ENCODE data around the gene GH2.
"Not testable (repeated sequence)": the region's sequence is repeated elsewhere in the genome, so short reads cannot be mapped to it uniquely, and the experiment has no call there.

Gene GH2

DNA sequence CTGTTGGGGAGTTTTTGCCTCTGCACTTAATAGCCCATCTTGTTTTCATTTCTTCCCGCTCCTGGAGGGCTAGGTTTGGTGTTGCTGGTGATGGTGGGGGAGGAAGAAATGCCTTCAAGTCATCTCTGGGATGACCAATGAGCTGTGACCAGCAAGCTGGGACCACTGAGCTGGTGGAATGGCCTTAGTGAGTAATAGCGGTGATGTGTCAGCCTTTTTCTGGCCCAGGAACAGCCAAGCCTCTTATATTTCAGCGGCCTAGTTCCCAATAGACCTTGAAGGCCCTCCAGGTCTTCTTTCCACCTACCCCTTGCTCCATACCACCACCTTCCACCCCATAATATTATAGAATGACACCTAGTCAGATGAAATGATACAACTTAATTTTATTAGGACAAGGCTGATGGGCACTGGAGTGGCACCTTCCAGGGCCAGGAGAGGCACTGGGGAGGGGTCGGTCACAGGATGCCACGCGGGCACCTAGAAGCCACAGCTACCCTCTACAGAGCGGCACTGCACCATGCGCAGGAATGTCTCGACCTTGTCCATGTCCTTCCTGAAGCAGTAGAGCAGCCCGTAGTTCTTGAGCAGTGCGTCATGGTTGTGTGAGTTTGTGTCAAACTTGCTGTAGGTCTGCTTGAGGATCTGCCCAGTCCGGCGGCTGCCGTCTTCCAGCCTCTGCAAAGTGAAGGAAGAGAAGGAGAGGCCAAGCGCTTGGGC is 9.9 kb downstream of the GH2 start:
- DNase-seq, result not testable (repeated sequence)

- not testable (repeated sequence) for DNase-seq
Measured at GRCh38 chr17:63870292-63870665, 11.5 kb downstream of the GH2 start.

DNA sequence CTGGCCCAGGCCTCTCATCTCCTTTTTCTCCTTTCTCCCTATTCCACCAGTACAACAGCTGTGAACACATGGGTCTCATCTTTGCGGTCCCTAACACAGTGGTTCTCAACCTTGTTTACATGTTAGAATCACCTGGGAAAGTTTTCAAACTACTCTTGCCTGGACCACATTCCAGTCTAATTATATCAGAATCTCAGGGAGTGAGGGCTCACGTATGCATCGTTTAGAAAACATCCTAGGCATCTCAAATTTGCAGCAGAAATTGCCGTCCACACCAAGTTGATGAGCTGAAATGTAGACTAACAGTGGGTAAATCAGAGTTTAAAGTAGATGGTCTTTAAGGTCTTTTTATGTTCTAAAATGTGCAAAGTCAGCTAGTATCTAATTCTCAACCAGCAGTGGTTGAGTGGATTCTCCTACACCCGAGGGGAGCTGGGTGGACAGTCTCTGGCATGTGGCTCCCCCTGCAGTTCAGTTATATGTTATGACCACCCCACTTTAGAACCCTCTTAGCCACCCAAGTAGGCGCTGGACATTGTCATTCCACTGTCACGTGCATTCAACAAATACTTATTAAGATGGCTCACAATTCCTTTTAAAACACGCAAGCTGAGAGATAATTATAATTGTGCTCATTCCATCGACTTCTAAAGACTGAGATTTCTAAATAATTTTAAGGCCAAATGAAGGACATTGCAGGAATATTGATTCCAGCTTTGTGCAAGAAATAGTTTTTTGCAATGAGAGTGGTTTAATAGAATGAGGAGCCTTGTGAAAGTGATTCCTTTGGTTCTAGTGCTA is 12.1 kb downstream of the GH2 start:
- DNase-seq, result not testable (repeated sequence)

DNA sequence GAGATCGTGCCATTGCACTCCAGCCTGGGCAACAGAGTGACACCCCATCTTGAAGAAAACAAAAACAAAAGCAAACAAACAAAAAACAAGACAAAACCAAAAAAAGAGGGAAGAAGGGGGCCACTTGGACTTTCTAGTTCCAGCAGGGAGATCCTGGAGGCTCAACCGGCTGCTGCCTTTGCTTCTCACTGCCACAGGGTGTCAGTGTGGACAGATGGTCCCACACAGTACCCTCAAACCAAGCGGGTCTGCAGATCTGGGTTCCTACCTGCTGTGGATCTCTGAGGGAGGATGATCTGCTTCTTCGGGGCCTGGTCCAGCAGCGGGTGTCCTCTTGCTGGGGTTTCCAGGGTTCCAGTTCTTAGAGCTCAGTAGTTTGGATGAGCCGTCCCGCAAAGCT is 15.1 kb downstream of the GH2 start:
- DNase-seq, result not testable (repeated sequence)

GRCh38 chr17:63859257-63859656 is 22.5 kb downstream of the GH2 start:
- no peak for DNase-seq

DNA sequence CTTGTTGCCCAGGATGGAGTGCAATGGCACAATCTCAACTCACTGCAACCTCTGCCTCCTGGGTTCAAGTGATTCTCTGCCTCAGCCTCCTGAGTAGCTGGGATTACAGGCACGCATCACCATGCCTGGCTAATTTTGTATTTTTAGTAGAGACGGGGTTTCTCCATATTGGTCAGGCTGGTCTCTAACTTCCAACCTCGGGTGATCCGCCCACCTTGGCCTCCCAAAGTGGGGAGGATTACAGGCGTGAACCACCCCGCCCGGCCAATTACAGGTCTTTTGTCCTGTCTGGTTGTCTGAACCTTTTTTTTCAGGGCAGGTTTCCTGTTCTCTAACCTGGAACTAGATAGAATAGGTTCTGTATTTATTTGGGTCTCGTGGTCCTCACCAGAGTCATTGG is 25.3 kb downstream of the GH2 start:
- DNase-seq, result not testable (repeated sequence)

DNA sequence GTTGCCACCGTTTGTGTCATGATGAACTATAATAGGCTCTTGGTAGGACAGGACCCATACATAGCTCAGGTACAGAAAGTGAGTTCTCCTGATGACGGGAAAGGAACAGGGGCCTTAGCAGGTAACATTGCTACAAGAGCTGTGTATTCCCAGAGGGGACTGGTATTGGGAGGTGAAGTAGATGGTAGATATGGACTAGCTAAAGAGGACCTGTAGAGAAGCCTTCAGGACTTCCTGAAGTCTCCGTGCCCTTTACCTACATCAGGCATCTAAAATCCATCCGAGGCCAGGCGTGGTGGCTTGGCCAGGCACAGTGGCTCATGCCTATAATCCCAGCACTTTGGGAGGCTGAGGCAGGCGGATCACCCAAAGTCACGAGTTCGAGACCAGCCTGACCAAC is 26.6 kb downstream of the GH2 start:
- DNase-seq, result no peak

DNA sequence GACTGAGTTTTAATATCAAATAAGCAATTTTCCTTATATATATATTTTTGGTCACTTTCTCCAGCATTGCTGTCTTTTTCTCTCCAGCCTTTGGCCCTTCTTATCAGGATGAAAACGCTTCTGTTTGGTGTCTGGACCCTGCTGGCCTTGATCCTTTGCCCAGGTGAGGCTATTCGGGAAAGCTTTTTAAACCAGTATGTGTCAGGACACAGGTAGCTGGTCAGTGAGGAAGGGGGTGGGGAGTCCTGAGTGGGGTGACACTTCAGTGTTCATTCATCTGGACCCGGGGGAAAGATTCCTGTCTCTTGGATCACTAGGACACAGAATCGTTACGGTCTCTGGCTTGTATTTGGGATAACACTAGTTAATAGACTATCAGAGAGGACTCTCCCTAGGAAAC is 27.0 kb downstream of the GH2 start:
- no peak for DNase-seq

DNA sequence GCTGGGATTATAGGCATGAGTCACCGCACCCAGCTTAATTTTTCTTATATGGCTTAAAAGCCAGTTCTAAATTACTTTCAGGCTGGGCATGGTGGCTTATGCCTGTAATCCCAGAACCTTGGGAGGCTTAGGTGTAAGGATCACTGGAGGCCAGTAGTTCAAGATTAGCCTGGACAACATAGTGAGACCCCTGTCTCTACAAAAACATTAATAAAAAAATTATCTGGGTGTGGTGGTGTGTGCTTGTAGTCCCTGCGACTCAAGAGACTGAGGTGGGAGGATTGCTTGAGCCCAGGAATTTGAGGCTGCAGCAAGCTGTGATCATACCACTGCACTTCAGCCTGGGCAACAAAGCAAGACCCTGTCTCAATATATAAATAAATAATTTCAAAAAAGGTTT is 28.5 kb downstream of the GH2 start:
- no peak for DNase-seq

GRCh38 chr17:63850401-63850800 is 31.3 kb downstream of the GH2 start:
- DNase-seq, result no peak

- DNase-seq, result peak; percentile 95
Measured at GRCh38 chr17:63848834-63849689, 32.7 kb downstream of the GH2 start.

- no peak for DNase-seq
Measured at GRCh38 chr17:63847525-63848249, 34.1 kb downstream of the GH2 start.

DNA sequence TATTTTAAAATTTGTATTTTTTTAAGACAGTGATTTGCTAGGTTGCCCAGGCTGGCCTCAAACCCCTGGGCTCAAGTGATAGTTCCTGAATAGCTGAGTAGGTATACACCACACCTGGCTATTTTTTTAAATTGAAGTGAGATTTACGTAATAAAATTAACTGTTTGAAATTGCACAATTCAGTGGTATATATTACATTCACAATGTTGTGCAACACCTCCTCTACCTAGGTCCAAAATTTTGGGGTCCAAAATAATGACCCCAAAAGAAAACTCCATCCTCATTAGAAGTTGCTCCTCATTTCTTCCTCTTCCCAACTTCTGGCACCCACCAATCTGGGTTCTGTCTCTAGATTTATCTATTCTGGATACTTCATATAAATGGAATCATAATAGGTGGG is 36.2 kb downstream of the GH2 start:
- DNase-seq, result no peak

- no peak for DNase-seq
Measured at GRCh38 chr17:63843910-63844677, 37.6 kb downstream of the GH2 start.

DNA sequence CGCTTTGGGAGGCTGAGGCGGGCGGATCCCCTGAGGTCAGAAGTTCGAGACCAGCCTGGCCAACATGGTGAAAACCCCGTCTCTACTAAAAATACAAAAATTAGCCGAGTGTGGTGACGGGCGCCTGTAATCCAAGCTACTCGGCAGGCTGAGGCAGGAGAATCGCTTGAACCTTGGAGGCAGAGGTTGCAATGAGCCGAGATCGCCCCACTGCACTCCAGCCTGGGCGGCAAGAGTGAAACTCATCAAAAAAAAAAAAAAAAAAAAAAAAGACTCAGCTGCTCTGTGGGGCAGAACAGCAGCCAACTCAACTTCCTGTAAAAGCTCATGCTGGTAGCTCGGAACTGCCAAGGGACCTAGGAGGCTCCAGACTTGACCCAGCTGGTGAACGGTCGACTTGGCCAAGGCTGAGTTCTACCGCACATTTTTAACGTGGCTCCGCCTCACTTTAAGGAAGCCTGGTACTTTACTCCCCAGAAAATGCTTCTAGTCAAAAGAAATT is 38.3 kb downstream of the GH2 start:
- peak; percentile 75 for DNase-seq

DNA sequence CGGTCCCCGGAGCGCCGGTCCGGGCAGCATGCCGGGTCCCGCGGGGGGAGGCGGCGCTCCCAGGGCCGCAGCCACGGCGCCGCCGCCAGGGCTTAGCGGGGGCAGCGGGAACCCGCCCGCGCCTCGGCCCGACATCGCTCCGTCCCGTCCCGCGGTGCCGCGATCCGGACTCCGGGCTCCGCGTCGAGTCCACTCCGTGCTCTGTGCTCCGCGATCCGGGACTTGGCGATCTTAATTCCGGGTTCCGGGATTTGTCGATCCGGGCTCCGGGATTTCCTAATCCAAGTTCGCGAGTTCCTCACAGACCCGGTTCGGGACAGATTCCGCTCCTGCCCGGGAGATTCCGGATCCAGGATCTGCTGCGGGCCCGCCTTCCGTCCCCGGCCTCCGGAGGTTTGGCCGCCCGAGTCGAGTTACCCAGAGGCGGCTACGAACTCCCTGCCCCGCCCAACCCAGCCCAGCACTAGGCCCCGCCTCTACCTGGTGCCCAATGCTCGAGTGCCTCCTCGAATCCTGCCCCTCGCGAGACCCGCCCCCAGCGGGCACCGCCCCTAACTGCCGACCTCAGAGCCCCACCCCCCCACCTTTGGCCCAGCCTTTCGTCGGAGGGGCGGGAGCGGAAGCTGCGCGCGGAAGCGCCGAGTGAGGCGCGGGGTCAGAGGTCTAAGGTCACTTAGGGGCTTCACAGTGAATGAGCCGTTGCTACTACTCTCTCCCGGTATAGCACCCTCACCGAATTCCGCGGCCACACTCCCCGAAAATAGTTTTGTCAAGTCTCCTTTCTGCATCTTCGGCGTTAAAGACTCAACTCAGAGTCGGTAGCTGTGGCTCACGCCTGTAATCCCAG is 39.0 kb downstream of the GH2 start, which contains the start of gene SMARCD2:
Gene SMARCD2, minus strand, starts transcription at position 146 of the 847 bp plus-strand sequence. Its CDS starts 11 bp downstream, at position 135.
- peak; percentile 99 for DNase-seq

- DNase-seq, result peak; percentile 61
Measured at GRCh38 chr17:63842173-63842539, 39.6 kb downstream of the GH2 start.

- DNase-seq, result peak; percentile 59
Measured at GRCh38 chr17:63841350-63842172, 40.2 kb downstream of the GH2 start.

DNA sequence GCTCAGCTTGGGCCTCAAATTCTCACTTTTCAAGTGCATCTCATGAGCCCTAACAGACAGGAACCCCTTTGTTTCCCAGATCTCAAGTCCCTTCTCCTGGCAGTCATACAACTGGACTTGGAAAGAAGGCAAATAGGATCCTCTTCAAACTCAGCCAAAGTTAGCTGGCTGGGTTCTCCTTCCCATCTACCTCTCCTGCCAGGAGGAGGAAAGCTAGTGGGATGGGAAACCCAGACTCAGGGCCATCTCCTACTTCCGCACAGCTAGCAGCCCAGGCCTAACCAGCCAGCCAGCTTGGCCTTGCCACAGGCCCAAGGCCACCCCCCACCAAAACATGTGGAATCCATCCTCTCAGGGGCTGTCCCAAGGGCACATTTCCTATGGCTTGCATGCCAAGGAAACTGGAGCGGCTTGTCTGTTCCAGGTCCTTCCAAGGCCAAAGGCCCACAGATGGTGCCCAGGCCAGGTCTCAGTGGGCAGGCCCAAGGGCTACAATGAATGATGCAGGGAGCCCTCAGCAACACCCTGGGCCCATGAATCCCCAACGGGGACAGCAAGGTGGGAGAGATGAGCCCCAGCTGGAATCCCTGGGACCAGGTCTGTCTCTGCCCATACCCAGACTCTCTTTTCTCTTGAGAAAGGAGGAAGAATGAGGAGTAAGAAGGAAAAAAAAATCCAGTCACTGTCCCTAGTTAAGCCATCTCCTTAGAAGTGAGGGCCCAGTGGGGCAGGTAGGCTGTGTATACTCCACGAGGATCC is 41.0 kb downstream of the GH2 start:
- DNase-seq, result no peak

Measured in femur (tissue), 1 donor.